GM12801 (cell line): Measurements from ENCODE around the gene SLF2.

Source experiments
- TF ChIP-seq, protein P1 (sequence below): IDR thresholded peaks from one replicate; pipeline ENCODE4 v1.5.1; 2011; ENCODE audit warnings: control low read depth; ENCODE audit not compliant: insufficient read length; ENCODE audit errors: extremely low read depth

SLF2 gene

DNA sequence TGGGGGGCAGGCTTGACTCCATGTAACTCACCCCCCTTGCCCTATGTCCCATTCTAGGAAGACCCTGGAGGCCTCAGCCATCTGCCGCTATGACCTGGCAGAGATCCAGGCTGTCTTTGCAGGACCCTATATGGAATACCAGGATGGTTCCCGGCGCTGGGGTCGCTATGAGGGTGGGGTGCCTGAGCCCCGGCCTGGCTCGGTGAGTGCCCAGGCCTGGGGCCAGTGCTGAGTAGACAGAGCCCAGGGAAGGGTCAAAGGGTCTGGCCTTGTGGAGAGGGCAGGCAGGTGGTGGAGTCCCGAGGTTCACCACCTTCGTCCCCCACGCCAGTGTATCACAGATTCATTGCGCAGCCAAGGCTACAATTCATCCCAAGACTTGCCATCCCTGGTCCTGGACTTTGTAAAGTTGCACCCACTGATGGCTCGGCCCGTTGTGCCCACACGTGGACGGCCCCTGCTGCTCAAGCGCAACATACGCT is 67.1 kb downstream of the SLF2 start:
- TF ChIP-seq, protein P1, sequence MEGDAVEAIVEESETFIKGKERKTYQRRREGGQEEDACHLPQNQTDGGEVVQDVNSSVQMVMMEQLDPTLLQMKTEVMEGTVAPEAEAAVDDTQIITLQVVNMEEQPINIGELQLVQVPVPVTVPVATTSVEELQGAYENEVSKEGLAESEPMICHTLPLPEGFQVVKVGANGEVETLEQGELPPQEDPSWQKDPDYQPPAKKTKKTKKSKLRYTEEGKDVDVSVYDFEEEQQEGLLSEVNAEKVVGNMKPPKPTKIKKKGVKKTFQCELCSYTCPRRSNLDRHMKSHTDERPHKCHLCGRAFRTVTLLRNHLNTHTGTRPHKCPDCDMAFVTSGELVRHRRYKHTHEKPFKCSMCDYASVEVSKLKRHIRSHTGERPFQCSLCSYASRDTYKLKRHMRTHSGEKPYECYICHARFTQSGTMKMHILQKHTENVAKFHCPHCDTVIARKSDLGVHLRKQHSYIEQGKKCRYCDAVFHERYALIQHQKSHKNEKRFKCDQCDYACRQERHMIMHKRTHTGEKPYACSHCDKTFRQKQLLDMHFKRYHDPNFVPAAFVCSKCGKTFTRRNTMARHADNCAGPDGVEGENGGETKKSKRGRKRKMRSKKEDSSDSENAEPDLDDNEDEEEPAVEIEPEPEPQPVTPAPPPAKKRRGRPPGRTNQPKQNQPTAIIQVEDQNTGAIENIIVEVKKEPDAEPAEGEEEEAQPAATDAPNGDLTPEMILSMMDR, result no peak

DNA sequence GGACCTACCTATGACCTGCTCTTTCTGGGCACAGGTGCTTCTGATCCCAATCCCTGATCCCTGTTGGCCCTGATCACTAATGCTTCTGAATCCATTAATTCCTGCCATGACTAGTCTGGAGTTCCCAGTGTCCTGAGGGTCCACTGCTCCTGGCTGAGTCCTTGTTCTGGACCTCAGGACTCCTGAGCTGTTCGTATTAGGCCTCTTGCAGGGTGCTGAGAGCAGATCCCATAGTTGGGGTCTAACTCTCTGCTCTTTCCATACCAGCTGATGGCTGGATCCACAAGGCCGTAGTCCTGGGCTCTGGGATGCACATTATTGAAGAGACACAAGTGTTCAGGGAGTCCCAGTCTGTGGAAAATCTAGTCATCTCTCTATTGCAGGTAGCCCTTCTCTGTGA is 67.5 kb downstream of the SLF2 start:
- TF ChIP-seq, protein P1, result no peak

DNA sequence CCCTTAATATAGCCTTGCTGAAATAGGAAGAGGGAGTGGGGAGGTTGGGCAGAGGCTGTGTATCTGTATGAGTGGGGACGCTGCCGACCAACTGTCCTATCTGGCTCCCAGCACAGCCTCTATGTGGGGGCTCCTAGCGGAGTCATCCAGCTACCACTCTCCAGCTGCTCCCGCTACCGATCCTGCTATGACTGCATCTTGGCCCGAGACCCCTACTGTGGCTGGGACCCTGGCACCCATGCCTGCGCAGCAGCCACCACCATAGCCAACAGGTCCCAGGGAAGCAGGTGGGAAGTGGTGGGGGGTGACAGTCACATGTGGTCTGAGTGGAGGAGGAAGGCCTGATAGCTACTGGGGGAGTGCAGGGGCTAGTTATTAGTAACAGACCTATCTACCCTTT is 67.9 kb downstream of the SLF2 start:
- TF ChIP-seq, protein P1, result no peak

DNA sequence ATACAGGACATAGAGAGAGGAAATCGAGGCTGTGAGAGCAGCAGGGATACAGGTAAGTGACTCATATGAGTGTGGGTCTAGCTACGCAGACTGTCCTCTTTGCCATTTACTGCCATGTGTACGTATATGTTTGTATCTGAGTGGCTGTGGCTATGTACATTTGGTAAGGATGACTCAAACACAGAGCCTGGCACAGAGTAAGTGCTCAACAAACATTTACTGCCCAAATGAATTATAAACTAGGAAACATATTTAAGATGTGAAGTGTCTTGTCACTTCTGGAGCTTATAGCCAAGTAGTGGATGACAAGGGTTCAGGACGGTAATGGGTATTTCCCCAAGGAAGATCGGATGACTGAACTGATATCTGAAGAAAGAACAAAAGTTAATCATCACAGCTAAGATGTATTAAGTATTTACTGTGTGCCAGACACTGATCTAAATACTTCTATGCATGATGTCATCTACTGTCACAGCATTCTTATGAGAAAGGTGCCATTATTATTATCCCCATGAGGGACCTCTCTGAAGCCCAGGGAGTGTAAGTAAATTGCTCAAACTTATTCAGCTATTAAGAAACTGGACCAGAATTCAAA is 68.5 kb downstream of the SLF2 start:
- TF ChIP-seq, protein P1, result no peak

DNA sequence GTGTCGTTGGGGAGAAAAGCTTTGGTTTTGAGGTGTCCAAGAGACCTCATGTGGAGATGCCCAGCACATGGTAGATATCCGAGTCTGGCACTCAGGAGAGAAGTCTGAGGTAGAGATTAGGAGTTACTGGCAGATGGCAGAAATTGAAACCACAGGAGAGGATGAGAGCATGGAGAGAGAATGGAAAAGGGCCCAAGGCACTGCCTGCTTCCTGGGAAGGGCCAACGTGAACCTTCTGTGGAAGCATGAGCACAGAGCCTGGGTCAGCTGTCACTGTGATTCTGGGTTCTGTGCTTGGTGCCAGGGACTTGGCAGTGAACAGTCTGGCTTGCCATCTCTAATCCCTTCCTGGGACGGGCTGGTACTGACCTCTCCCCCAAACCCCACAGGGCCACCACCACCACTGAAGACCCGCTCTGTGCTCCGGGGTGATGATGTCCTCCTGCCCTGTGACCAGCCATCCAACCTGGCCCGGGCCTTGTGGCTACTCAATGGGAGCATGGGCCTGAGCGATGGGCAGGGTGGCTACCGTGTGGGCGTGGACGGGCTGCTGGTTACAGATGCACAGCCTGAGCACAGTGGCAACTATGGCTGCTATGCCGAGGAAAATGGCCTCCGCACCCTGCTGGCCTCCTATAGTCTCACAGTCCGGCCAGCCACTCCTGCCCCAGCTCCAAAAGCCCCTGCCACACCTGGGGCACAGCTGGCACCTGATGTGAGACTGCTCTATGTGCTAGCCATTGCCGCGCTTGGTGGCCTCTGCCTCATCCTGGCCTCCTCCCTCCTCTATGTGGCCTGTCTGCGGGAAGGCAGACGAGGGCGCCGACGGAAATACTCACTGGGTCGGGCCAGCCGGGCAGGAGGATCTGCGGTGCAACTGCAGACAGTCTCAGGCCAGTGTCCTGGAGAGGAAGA is 70.4 kb downstream of the SLF2 start:
- TF ChIP-seq, protein P1, result no peak

DNA sequence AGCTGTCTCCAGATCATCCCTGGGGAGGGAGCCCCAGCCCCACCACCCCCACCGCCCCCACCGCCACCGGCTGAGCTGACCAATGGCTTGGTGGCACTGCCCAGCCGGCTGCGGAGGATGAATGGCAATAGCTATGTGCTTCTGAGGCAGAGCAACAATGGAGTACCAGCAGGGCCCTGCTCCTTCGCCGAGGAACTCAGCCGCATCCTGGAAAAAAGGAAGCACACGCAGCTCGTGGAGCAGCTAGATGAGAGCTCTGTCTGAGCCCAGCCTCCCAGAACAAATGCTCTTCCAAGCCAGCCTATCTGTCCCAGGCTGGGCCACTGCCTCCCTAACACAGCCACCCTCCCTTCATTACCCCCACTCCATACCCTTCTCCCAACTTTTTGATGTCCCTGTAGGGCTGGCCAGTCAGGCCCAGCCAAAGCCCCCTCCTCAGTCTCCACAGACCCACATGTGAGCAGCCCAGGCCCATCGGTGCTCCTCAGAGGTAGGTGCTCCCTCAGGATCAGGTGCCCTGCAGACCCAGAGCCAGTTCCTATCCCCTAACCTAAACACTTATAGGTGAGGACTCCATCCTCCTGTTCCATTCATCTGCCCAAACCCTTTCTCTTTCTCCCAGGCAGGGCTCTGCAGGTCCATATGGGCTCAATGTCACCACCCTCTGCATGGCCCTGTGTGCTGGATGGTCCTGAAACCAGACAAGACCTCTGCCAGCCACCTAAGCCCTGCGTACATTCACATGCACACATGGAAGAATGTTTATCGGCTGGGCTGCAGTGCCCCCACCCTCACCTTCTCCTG is 71.3 kb downstream of the SLF2 start:
- TF ChIP-seq, protein P1, result no peak

DNA sequence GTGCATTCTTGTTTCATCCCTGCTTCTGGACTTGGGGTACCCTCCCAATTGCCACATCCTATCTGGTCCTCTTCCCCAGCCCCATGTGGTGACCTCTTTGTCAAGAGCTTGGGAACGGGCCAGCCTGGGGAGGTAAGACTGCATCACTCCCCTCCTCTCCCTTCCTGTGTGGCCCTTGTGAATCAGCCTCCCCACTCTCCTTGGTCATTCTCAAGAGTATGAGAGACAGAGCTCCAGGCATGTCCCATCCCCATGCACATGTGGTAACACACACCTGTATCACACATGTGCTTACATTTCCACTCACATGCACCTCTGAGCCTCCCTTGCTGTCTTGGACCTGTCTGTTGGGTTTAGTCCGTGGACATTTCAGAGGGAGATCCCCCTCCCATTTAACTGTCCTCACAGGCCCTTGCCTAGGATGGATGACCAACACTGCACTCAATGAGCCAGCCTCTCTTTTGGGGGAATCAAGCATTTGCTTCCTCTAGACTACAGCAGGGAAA is 72.0 kb downstream of the SLF2 start:
- TF ChIP-seq, protein P1, result no peak
